Karpas-422 (cell line): ENCODE results near the gene MIF4GD. TPM values are rescaled to one million over a fixed set of nuclear protein-coding genes. Genes with fewer than 3 reads are reported as not detected.

Experiments used
- DNase-seq: peaks from one replicate; pipeline ENCODE4 v3.0.0-alpha.2; 2015
- H2AFZ ChIP-seq: fragments of 200-600 bp; sonication (generic); 2 replicates; pipeline ENCODE4 v1.6.1; 2014; ENCODE audit warnings: antibody characterized with exemption, low read length, mixed read lengths
- H3K27ac ChIP-seq: fragments of 200-600 bp; sonication (generic); 2 replicates; pipeline ENCODE4 v1.5.1; 2014; ENCODE audit warnings: mild to moderate bottlenecking, low read length, moderate library complexity
- H3K27me3 ChIP-seq: fragments of 200-600 bp; sonication (generic); 2 replicates; pipeline ENCODE4 v1.6.1; 2014; ENCODE audit warnings: low read length, mixed read lengths
- H3K36me3 ChIP-seq: fragments of 200-600 bp; sonication (generic); 2 replicates; pipeline ENCODE4 v1.6.1; 2014; ENCODE audit warnings: low read length, mixed read lengths; ENCODE audit not compliant: insufficient read depth
- H3K4me1 ChIP-seq: fragments of 200-600 bp; sonication (generic); 2 replicates; pipeline ENCODE4 v1.6.1; 2014; ENCODE audit warnings: mild to moderate bottlenecking, low read length, mixed read lengths
- H3K4me2 ChIP-seq: fragments of 200-600 bp; sonication (generic); 2 replicates; pipeline ENCODE4 v1.6.1; 2014; ENCODE audit warnings: low read length, low read depth, mild to moderate bottlenecking; ENCODE audit not compliant: poor library complexity, severe bottlenecking
- H3K4me3 ChIP-seq: fragments of 200-600 bp; sonication (generic); 2 replicates; pipeline ENCODE4 v1.5.1; 2014; ENCODE audit warnings: mild to moderate bottlenecking, antibody characterized with exemption, low read length, mixed read lengths
- H3K79me2 ChIP-seq: fragments of 200-600 bp; sonication (generic); 2 replicates; pipeline ENCODE4 v1.6.1; 2014; ENCODE audit warnings: mild to moderate bottlenecking, low read length, mixed read lengths
- H3K9ac ChIP-seq: fragments of 200-600 bp; sonication (generic); 2 replicates; pipeline ENCODE4 v1.6.0; 2014; ENCODE audit warnings: low read length
- H3K9me2 ChIP-seq: fragments of 200-600 bp; sonication (generic), shearing (Covaris generic); replicated peaks from 2 replicates; pipeline ENCODE4 v1.6.0; 2014; ENCODE audit warnings: mild to moderate bottlenecking, low read length, moderate library complexity; ENCODE audit not compliant: insufficient read depth
- H3K9me3 ChIP-seq: fragments of 300-700, 200-600 bp; sonication (generic); 2 replicates; pipeline ENCODE4 v1.6.1; 2014; ENCODE audit warnings: low read length, mixed read lengths
- H4K20me1 ChIP-seq: fragments of 200-600 bp; sonication (generic); 2 replicates; pipeline ENCODE4 v1.6.1; 2014; ENCODE audit warnings: mild to moderate bottlenecking, antibody characterized with exemption, low read length, low read depth; ENCODE audit not compliant: insufficient read depth
- total RNA-seq: library from RNA; depleted of rRNA; stranded (reverse); fragments of >200 nt; shearing (Covaris generic); gene quantifications from 2 replicates; pipeline ENCODE4 v1.2.3, GENCODE V29; 2014; ENCODE audit warnings: low replicate concordance

MIF4GD gene
- total RNA-seq, 1 experiment from 2014 or later: 44.4 TPM

GRCh38 chr17:75313941-75314551 lies 43.0 kb upstream of the MIF4GD start:
- H3K36me3 ChIP-seq: peaks cover 8% of the 10 kb centered on the region; the same call in 1 of the 2 replicates
- H3K9ac ChIP-seq: no peak overlapping the region
- H2AFZ ChIP-seq: no peak overlapping the region
- H3K4me3 ChIP-seq: no peak overlapping the region
- no peak for DNase-seq
- no peak overlapping the region for H3K4me2 ChIP-seq
- H3K9me3 ChIP-seq: no peaks in the 10 kb centered on the region
- H3K27ac ChIP-seq: no peak overlapping the region
- H3K79me2 ChIP-seq: peaks cover 11% of the 10 kb centered on the region
- H3K4me1 ChIP-seq: peaks cover 7% of the 10 kb centered on the region
- H3K27me3 ChIP-seq: no peaks in the 10 kb centered on the region
- H4K20me1 ChIP-seq: no peaks in the 10 kb centered on the region
- no peaks in the 10 kb centered on the region for H3K9me2 ChIP-seq

GRCh38 chr17:75308732-75309629 lies 38.0 kb upstream of the MIF4GD start:
- H3K4me3 ChIP-seq: no peak overlapping the region
- no peaks in the 10 kb centered on the region for H3K79me2 ChIP-seq
- no peak overlapping the region for H3K9ac ChIP-seq
- no peak overlapping the region for H2AFZ ChIP-seq
- no peaks in the 10 kb centered on the region for H3K36me3 ChIP-seq
- no peaks in the 10 kb centered on the region for H3K9me3 ChIP-seq
- H3K27ac ChIP-seq: no peak overlapping the region
- H3K4me1 ChIP-seq: no peaks in the 10 kb centered on the region
- no peak for DNase-seq
- H3K4me2 ChIP-seq: no peak overlapping the region
- H3K27me3 ChIP-seq: no peaks in the 10 kb centered on the region
- H4K20me1 ChIP-seq: no peaks in the 10 kb centered on the region
- no peaks in the 10 kb centered on the region for H3K9me2 ChIP-seq

DNA sequence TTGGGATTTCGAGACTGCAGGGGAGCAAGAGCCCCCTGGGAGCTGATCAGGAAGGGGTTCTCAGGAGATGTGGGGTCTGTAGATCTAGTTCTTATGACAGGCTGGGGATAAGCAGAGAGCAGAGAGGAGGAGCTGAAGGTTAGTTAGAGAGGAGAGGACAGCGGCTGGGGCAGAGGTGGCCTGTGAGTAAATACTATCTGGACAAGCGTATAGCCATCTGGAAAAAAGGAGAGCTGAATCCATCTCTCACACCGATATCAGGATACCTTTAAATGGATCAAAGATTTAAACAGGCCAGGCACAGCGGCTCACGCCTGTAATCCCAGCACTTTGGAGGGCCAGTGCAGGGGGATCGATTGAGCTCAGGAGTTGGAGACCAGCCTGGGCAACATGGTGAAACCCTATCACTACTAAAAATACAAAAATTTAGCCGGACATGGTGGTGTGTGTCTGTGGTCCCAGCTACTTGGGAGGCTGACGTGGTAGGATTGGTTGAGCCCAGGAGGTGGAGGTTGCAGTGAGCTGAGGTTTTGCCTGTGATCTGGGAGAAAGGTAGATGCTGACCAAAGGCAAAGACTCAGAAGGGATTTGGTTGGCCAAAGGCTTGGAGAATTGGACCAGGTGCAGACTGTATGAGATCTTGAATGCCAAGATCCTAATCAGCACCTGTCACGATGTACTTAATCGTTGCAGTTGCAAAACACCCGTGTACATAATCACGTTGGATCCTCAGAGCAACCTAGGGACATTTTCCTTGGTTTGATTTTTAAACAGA lies 37.1 kb upstream of the MIF4GD start:
- Histone ChIP-seq H3K79me2 (no peaks in the 10 kb centered on the region), H3K9ac (no peak overlapping the region), H3K4me1 (no peaks in the 10 kb centered on the region), H3K36me3 (no peaks in the 10 kb centered on the region), H3K4me2 (no peak overlapping the region), H4K20me1 (no peaks in the 10 kb centered on the region), H3K27ac (no peak overlapping the region), H3K9me2 (no peaks in the 10 kb centered on the region), H3K27me3 (no peaks in the 10 kb centered on the region), H3K9me3 (no peaks in the 10 kb centered on the region), H2AFZ (no peak overlapping the region), H3K4me3 (no peak overlapping the region)
- DNase-seq: no peak

GRCh38 chr17:75301502-75302206 lies 30.6 kb upstream of the MIF4GD start:
- Histone ChIP-seq H3K4me1 (peaks cover 9% of the 10 kb centered on the region), H3K27ac (no peak overlapping the region), H3K79me2 (no peaks in the 10 kb centered on the region), H3K9me3 (no peaks in the 10 kb centered on the region), H4K20me1 (no peaks in the 10 kb centered on the region), H2AFZ (no peak overlapping the region), H3K9me2 (no peaks in the 10 kb centered on the region), H3K27me3 (no peaks in the 10 kb centered on the region), H3K36me3 (no peaks in the 10 kb centered on the region), H3K4me2 (no peak overlapping the region), H3K9ac (no peak overlapping the region), H3K4me3 (no peak overlapping the region)
- no peak for DNase-seq

GRCh38 chr17:75301049-75301448 lies 30.0 kb upstream of the MIF4GD start:
- no peaks in the 10 kb centered on the region for H3K79me2 ChIP-seq
- no peaks in the 10 kb centered on the region for H3K9me2 ChIP-seq
- H4K20me1 ChIP-seq: no peaks in the 10 kb centered on the region
- H2AFZ ChIP-seq: no peak overlapping the region
- no peak for DNase-seq
- H3K27me3 ChIP-seq: no peaks in the 10 kb centered on the region
- H3K4me1 ChIP-seq: peaks cover 9% of the 10 kb centered on the region
- no peak overlapping the region for H3K4me2 ChIP-seq
- no peak overlapping the region for H3K9ac ChIP-seq
- H3K36me3 ChIP-seq: no peaks in the 10 kb centered on the region
- H3K9me3 ChIP-seq: no peaks in the 10 kb centered on the region
- no peak overlapping the region for H3K4me3 ChIP-seq
- H3K27ac ChIP-seq: no peak overlapping the region

- Histone ChIP-seq H3K9me3 (no peaks in the 10 kb centered on the region), H3K4me3 (no peak overlapping the region), H2AFZ (no peak overlapping the region), H3K4me2 (no peak overlapping the region), H3K27me3 (no peaks in the 10 kb centered on the region), H4K20me1 (no peaks in the 10 kb centered on the region), H3K9me2 (no peaks in the 10 kb centered on the region), H3K36me3 (no peaks in the 10 kb centered on the region), H3K4me1 (peaks cover 17% of the 10 kb centered on the region), H3K27ac (no peak overlapping the region), H3K79me2 (no peaks in the 10 kb centered on the region), H3K9ac (no peak overlapping the region)
- no peak for DNase-seq
These were observed 29.2 kb upstream of the MIF4GD start for GRCh38 chr17:75300280-75300679.

DNA sequence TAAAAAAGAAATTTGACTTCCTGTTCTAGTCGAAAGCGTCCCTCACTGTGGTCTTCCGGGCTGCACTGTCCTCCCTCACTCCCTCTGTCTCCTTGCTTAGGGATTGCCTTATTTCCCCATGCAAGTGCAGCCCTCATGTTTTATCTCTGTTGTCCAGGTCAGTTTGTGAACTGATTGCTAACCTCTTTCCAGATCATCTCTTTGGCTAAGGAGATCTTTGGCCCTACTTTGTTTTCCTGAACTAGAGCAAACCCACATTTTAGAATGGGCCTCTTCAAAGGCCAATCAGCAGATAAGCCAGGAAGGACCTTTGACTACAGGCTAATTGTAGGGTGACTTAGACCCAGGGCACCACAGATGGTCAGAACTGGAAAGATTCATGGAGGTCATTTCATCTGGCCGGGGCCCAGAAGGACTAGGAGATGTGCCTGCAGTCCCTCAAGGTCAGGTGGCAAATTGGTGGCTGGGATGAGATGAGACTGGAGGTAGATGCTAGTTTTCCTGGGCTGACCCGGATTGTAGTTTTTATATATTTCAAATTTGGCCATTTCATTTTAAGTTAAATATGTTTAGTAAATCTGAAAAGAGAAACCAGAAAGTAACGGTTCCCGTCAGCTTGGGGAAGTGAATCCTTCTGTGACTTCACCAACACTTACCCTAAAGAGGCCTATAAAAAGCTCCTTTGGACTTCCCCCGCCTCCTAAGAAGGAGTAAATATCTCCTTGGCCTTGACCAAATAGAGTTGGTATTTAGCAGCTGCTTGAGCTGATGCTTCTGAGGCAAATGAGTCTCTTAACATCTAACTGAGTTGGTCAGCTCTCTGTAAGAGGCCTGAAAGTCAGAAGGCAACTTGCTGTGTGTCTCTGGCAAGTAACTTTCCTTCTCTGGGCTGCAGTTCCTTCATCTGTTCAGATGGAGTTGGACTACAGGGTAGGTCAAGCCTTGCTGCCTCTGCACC lies 24.4 kb upstream of the MIF4GD start:
- H3K79me2 ChIP-seq: no peaks in the 10 kb centered on the region
- DNase-seq: no peak
- H3K9me2 ChIP-seq: no peaks in the 10 kb centered on the region
- H3K27me3 ChIP-seq: no peaks in the 10 kb centered on the region
- no peaks in the 10 kb centered on the region for H3K9me3 ChIP-seq
- H3K36me3 ChIP-seq: no peaks in the 10 kb centered on the region
- H3K27ac ChIP-seq: peak overlapping the region; percentile 63
- peaks cover 23% of the 10 kb centered on the region for H3K4me1 ChIP-seq
- no peaks in the 10 kb centered on the region for H4K20me1 ChIP-seq
- H3K4me3 ChIP-seq: no peak overlapping the region
- H3K4me2 ChIP-seq: peak overlapping the region; percentile 37
- peak overlapping the region; percentile 9 for H3K9ac ChIP-seq
- H2AFZ ChIP-seq: peak overlapping the region; percentile 19; the same call in 1 of the 2 replicates
